ENCODE data around the gene MS4A6A. TPM values are rescaled to one million over a fixed set of nuclear protein-coding genes. Genes with fewer than 3 reads are reported as not detected.
"Not testable (repeated sequence)": the region's sequence is repeated elsewhere in the genome, so short reads cannot be mapped to it uniquely, and the experiment has no call there.

The MS4A6A gene
- total RNA-seq, 1 experiment from 2014 or later: not detected

GRCh38 chr11:60208951-60209350 lies 26.1 kb upstream of the MS4A6A start:
- no peak overlapping the region for H3K4me3 Mint-ChIP-seq (ENCODE audit: unreplicated experiment)
- TF ChIP-seq CTCF (IDR thresholded peaks at IDR 0.05; ENCODE audit: unreplicated experiment): no peak
- intact Hi-C loops (cut with micrococcal nuclease): no loop called here
- H3K36me3 Mint-ChIP-seq (ENCODE audit: insufficient read depth, unreplicated experiment): no peaks in the 10 kb centered on the region
- no peaks in the 10 kb centered on the region for H3K9me3 Mint-ChIP-seq (ENCODE audit: unreplicated experiment)
- H3K4me1 Mint-ChIP-seq (ENCODE audit: insufficient read depth, unreplicated experiment): no peaks in the 10 kb centered on the region
- POLR2A ChIA-PET: no interaction called here
- no peak for DNase-seq (ENCODE audit: unreplicated experiment)
- no peak overlapping the region for H3K27ac Mint-ChIP-seq (ENCODE audit: low read depth, unreplicated experiment)
- CTCF ChIA-PET: interaction anchor here (1.5 kb wide), 1 partner anchor 13 kb away, joined by 3 read pairs; no protein-coding TSS in a partner anchor
- H3K27me3 Mint-ChIP-seq (ENCODE audit: insufficient read depth, unreplicated experiment): no peaks in the 10 kb centered on the region
- BruUV-seq (replicated peaks): no TSS peak

- DNase-seq (ENCODE audit: unreplicated experiment): no peak
- intact Hi-C loops (cut with micrococcal nuclease): no loop called here
- Mint-ChIP-seq H3K27me3 (ENCODE audit: insufficient read depth, unreplicated experiment) (no peaks in the 10 kb centered on the region), H3K4me3 (ENCODE audit: unreplicated experiment) (no peak overlapping the region), H3K36me3 (ENCODE audit: insufficient read depth, unreplicated experiment) (no peaks in the 10 kb centered on the region), H3K9me3 (ENCODE audit: unreplicated experiment) (no peaks in the 10 kb centered on the region), H3K4me1 (ENCODE audit: insufficient read depth, unreplicated experiment) (no peaks in the 10 kb centered on the region), H3K27ac (ENCODE audit: low read depth, unreplicated experiment) (no peak overlapping the region)
- ChIA-PET CTCF (no interaction called here), POLR2A (no interaction called here)
- TF ChIP-seq CTCF (IDR thresholded peaks at IDR 0.05; ENCODE audit: unreplicated experiment): no peak
- no TSS peak for BruUV-seq (replicated peaks)
Observed at GRCh38 chr11:60208146-60208895, 25.4 kb upstream of the MS4A6A start.

GRCh38 chr11:60206616-60207015 lies 23.7 kb upstream of the MS4A6A start:
- H3K27me3 Mint-ChIP-seq (ENCODE audit: insufficient read depth, unreplicated experiment): no peaks in the 10 kb centered on the region
- CTCF ChIA-PET: no interaction called here
- no TSS peak for BruUV-seq (replicated peaks)

GRCh38 chr11:60204922-60205321 lies 22.0 kb upstream of the MS4A6A start:
- Mint-ChIP-seq H3K36me3 (ENCODE audit: insufficient read depth, unreplicated experiment) (no peaks in the 10 kb centered on the region), H3K4me3 (ENCODE audit: unreplicated experiment) (no peak overlapping the region), H3K27me3 (ENCODE audit: insufficient read depth, unreplicated experiment) (no peaks in the 10 kb centered on the region), H3K4me1 (ENCODE audit: insufficient read depth, unreplicated experiment) (no peaks in the 10 kb centered on the region), H3K27ac (ENCODE audit: low read depth, unreplicated experiment) (no peak overlapping the region), H3K9me3 (ENCODE audit: unreplicated experiment) (no peaks in the 10 kb centered on the region)
- CTCF ChIA-PET: interaction anchor here (0.7 kb wide), 1 partner anchor 35 kb away, joined by 3 read pairs; no protein-coding TSS in a partner anchor
- POLR2A ChIA-PET: no interaction called here
- no peak for DNase-seq (ENCODE audit: unreplicated experiment)
- intact Hi-C loops (cut with micrococcal nuclease): no loop called here
- BruUV-seq (replicated peaks): no TSS peak
- no peak for TF ChIP-seq CTCF (IDR thresholded peaks at IDR 0.05; ENCODE audit: unreplicated experiment)

More at GRCh38 chr11:60206616-60207015, 23.7 kb upstream of the MS4A6A start:
- H3K4me1 Mint-ChIP-seq (ENCODE audit: insufficient read depth, unreplicated experiment): no peaks in the 10 kb centered on the region
- H3K27ac Mint-ChIP-seq (ENCODE audit: low read depth, unreplicated experiment): no peak overlapping the region
- intact Hi-C loops (cut with micrococcal nuclease): no loop called here
- no peaks in the 10 kb centered on the region for H3K36me3 Mint-ChIP-seq (ENCODE audit: insufficient read depth, unreplicated experiment)
- H3K4me3 Mint-ChIP-seq (ENCODE audit: unreplicated experiment): no peak overlapping the region
- POLR2A ChIA-PET: no interaction called here
- TF ChIP-seq CTCF (IDR thresholded peaks at IDR 0.05; ENCODE audit: unreplicated experiment): no peak
- H3K9me3 Mint-ChIP-seq (ENCODE audit: unreplicated experiment): no peaks in the 10 kb centered on the region
- DNase-seq (ENCODE audit: unreplicated experiment): no peak

GRCh38 chr11:60201334-60201733 lies 18.5 kb upstream of the MS4A6A start:
- peaks cover 11% of the 10 kb centered on the region for H3K27me3 Mint-ChIP-seq (ENCODE audit: insufficient read depth, unreplicated experiment)
- POLR2A ChIA-PET; BruUV-seq (replicated peaks); H3K36me3 Mint-ChIP-seq (ENCODE audit: insufficient read depth, unreplicated experiment); H3K4me1 Mint-ChIP-seq (ENCODE audit: insufficient read depth, unreplicated experiment); intact Hi-C loops (cut with micrococcal nuclease); H3K9me3 Mint-ChIP-seq (ENCODE audit: unreplicated experiment); CTCF ChIA-PET; H3K4me3 Mint-ChIP-seq (ENCODE audit: unreplicated experiment); DNase-seq (ENCODE audit: unreplicated experiment); H3K27ac Mint-ChIP-seq (ENCODE audit: low read depth, unreplicated experiment): not testable (repeated sequence)

All from MCF 10A (cell line).